Dendritic cell treated with granulocyte-macrophage colony-stimulating factor and Interleukin-4, amounts not matched to agents 40 ng/mL and 50 ng/mL, for 4 days (primary cell): ENCODE measurements around the gene TFDP2.

Source experiments
- H3K27ac Mint-ChIP-seq: one replicate; pipeline ENCODE4 v1.8.0; 2022; ENCODE audit warnings: mild to moderate bottlenecking, mixed read lengths
- H3K27me3 Mint-ChIP-seq: one replicate; pipeline ENCODE4 v1.8.0; 2022; ENCODE audit warnings: mild to moderate bottlenecking, mixed read lengths
- H3K36me3 Mint-ChIP-seq: one replicate; pipeline ENCODE4 v1.8.0; 2022; ENCODE audit warnings: low read depth, mixed read lengths
- H3K4me1 Mint-ChIP-seq: one replicate; pipeline ENCODE4 v1.8.0; 2022; ENCODE audit warnings: low read depth, mixed read lengths
- H3K4me3 Mint-ChIP-seq: one replicate; pipeline ENCODE4 v1.8.0; 2022; ENCODE audit warnings: mild to moderate bottlenecking, moderate library complexity, mixed read lengths
- H3K9me3 Mint-ChIP-seq: one replicate; pipeline ENCODE4 v1.8.0; 2022; ENCODE audit warnings: mixed read lengths
- intact Hi-C: fragments of 100-400 bp; cut with micrococcal nuclease; formaldehyde crosslinking; loops from one replicate; pipeline ENCODE4 v1.15.0; 2022

TFDP2 gene

DNA sequence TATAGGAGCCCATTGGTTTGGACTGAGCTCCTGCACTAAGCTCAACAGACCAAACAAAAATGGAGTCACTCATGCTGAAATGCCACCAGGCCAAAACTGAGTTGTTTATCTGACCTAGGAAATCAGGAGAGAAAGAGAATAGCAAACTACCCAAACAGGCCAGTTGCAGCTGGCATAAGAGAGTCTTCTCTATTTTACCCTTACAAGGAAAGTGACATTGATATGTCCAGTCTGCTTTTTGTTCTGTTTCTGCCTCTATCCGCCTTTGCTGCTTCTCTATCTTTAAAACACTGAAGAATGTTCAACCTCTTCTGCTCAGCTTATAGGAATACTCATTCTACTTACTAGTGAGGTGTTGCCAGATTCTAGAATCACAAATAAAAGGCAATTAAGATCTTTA lies 177.8 kb downstream of the TFDP2 start:
- Mint-ChIP-seq H3K36me3 (peaks cover 5% of the 10 kb centered on the region), H3K9me3 (no peaks in the 10 kb centered on the region), H3K4me1 (no peaks in the 10 kb centered on the region), H3K4me3 (no peak overlapping the region), H3K27ac (no peak overlapping the region), H3K27me3 (no peaks in the 10 kb centered on the region)
- intact Hi-C loops, result no loop called here

DNA sequence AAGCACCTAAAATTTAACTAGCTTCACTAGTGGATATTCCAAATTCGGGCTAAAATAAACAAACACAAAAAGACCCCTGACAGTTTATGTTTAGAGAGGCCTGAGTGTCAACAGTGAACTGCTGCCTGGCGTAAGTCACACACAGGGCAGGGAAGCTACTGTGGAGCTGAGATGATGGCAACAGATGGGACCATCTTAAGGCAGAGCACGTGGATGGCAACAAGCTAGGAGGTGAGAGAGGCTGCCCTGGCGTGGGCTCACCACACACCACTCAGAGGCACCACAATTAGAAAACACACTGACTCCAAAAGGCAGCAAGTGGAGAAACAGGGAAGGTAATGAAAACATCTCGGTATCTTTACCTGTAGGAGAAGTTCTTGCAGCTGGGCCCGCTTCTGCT lies 179.6 kb downstream of the TFDP2 start:
- H3K4me3 Mint-ChIP-seq, result no peak overlapping the region

DNA sequence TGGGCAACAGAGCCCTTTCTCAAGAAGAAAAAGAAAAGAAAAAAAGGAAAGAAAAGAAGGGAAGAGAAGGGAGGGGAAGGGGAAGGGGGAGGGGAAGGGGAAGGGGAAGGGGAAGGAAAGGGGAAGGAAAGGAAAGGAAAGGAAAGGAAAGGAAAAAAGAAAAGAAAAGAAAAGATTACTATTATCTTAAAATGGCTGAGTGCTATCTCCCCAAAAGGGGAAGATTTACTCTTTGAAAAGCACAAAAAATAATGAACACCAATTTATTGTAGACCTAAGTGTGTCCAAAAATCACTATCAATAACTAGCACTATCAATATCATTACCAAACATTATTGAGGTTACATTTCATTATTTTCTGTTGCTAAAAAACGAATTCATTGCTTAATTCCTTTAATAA lies 183.9 kb downstream of the TFDP2 start:
- Mint-ChIP-seq H3K4me3 (no peak overlapping the region), H3K9me3 (no peaks in the 10 kb centered on the region), H3K27ac (no peak overlapping the region), H3K36me3 (peaks cover 5% of the 10 kb centered on the region), H3K4me1 (no peaks in the 10 kb centered on the region), H3K27me3 (no peaks in the 10 kb centered on the region)
- intact Hi-C loops, result no loop called here

More for the DNA sequence above, 179.6 kb downstream of the TFDP2 start:
- Mint-ChIP-seq H3K27ac (no peak overlapping the region), H3K27me3 (no peaks in the 10 kb centered on the region), H3K4me1 (no peaks in the 10 kb centered on the region), H3K36me3 (peaks cover 5% of the 10 kb centered on the region), H3K9me3 (no peaks in the 10 kb centered on the region)
- intact Hi-C loops, result no loop called here

DNA sequence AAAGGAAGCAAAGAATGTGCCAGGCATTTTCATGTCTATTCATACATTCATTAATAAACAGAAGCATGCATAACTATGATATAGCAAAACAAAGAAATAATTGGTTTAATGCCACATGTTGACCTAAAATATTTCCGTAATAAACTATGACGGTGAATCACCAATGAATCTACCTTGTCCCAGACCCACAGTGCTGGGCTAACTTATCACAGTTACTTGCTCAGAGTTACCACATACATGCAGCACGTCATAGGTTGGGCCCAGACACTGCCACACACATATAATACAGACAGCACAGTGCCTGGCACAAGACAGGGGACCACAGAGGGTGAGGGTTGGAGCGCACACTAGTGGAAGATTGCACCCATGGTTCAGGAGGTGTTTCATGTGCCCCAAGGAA lies 186.0 kb downstream of the TFDP2 start:
- H3K4me3 Mint-ChIP-seq, result no peak overlapping the region
- H3K9me3 Mint-ChIP-seq, result no peaks in the 10 kb centered on the region
- H3K4me1 Mint-ChIP-seq, result no peaks in the 10 kb centered on the region
- intact Hi-C loops, result no loop called here
- no peaks in the 10 kb centered on the region for H3K27me3 Mint-ChIP-seq
- peaks cover 5% of the 10 kb centered on the region for H3K36me3 Mint-ChIP-seq
- no peak overlapping the region for H3K27ac Mint-ChIP-seq

GRCh38 chr3:141960731-141961130 lies 188.6 kb downstream of the TFDP2 start:
- Mint-ChIP-seq H3K36me3 (no peaks in the 10 kb centered on the region), H3K27ac (no peak overlapping the region), H3K27me3 (no peaks in the 10 kb centered on the region), H3K9me3 (no peaks in the 10 kb centered on the region), H3K4me1 (no peaks in the 10 kb centered on the region), H3K4me3 (no peak overlapping the region)
- intact Hi-C loops, result no loop called here

- no peak overlapping the region for H3K27ac Mint-ChIP-seq
These were observed 189.5 kb downstream of the TFDP2 start for GRCh38 chr3:141959589-141960554.

DNA sequence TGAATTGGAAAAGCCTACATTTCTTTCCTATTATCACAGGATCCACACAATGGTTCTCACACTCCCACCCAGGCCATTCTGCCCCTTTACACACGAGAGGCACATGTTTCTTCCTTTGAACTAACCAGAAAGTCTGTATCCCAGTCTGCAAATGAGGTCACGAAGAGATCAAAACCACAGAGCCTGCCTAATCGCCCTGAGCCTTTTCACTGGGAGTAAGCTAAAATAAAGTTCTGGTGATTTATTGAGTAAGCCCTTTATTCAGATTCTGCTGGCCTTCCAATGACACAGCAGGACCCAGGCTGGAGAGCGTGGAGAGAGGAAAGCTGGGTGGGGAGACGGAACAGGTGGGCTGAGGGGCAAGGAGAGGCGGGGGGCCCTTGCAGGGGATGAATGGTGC lies 194.2 kb downstream of the TFDP2 start:
- no peaks in the 10 kb centered on the region for H3K9me3 Mint-ChIP-seq
- no peaks in the 10 kb centered on the region for H3K36me3 Mint-ChIP-seq
- H3K27me3 Mint-ChIP-seq, result no peaks in the 10 kb centered on the region
- intact Hi-C loops, result no loop called here
- H3K4me3 Mint-ChIP-seq, result no peak overlapping the region
- no peak overlapping the region for H3K27ac Mint-ChIP-seq
- H3K4me1 Mint-ChIP-seq, result no peaks in the 10 kb centered on the region

More at GRCh38 chr3:141959589-141960554, 189.5 kb downstream of the TFDP2 start:
- Mint-ChIP-seq H3K9me3 (no peaks in the 10 kb centered on the region), H3K4me1 (no peaks in the 10 kb centered on the region), H3K4me3 (no peak overlapping the region), H3K36me3 (no peaks in the 10 kb centered on the region), H3K27me3 (no peaks in the 10 kb centered on the region)
- intact Hi-C loops, result no loop called here

DNA sequence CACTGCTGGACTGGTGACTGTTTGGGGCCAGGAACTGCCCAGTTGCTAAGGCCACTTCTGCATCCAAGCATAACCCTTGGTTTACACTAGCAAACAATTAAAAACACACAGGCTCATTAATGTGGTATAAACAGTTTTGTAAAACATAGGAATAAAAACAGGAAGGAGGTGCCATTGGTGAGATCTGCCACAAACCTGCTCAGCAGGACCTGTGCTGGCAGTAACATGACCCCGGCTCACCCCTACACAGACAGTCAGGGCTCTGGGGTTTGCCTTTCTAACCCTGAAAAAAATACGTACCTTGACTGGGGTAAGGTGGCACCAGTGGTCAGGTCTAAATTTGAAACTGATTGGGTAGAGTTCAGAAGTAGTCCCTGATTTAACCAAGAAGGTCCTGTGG lies 196.7 kb downstream of the TFDP2 start:
- Mint-ChIP-seq H3K4me3 (no peak overlapping the region), H3K4me1 (no peaks in the 10 kb centered on the region), H3K9me3 (no peaks in the 10 kb centered on the region), H3K27me3 (no peaks in the 10 kb centered on the region), H3K27ac (no peak overlapping the region), H3K36me3 (no peaks in the 10 kb centered on the region)
- intact Hi-C loops, result no loop called here

GRCh38 chr3:141950572-141951493 lies 198.5 kb downstream of the TFDP2 start:
- Mint-ChIP-seq H3K36me3 (no peaks in the 10 kb centered on the region), H3K4me3 (no peak overlapping the region), H3K9me3 (no peaks in the 10 kb centered on the region), H3K27me3 (no peaks in the 10 kb centered on the region), H3K4me1 (no peaks in the 10 kb centered on the region), H3K27ac (no peak overlapping the region)
- intact Hi-C loops, result no loop called here

DNA sequence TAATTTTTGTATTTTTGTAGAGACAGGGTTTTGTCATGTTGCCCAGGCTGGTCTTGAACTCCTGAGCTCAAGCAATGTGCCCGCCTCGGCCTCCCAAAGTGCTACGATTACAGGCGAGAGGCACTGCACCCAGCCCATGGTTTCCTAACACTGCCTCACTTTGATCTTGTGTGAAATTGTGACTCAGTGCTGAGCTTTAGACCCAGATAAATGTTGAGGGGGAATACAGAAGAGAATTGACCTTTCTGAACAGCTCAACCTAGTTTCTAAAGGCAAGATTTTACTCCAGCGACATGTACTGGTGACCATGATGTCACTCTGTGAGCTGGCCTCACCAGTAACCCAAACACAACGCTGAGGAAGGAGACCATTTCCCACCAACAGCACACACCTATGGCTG lies 199.4 kb downstream of the TFDP2 start:
- intact Hi-C loops, result no loop called here
- no peak overlapping the region for H3K4me3 Mint-ChIP-seq
- H3K4me1 Mint-ChIP-seq, result no peaks in the 10 kb centered on the region
- H3K27me3 Mint-ChIP-seq, result no peaks in the 10 kb centered on the region
- H3K9me3 Mint-ChIP-seq, result no peaks in the 10 kb centered on the region
- no peak overlapping the region for H3K27ac Mint-ChIP-seq
- no peaks in the 10 kb centered on the region for H3K36me3 Mint-ChIP-seq

- intact Hi-C loops, result no loop called here
- no peak overlapping the region for H3K27ac Mint-ChIP-seq
- H3K4me1 Mint-ChIP-seq, result no peaks in the 10 kb centered on the region
- no peaks in the 10 kb centered on the region for H3K9me3 Mint-ChIP-seq
- no peaks in the 10 kb centered on the region for H3K27me3 Mint-ChIP-seq
- H3K36me3 Mint-ChIP-seq, result no peaks in the 10 kb centered on the region
- H3K4me3 Mint-ChIP-seq, result no peak overlapping the region
These were observed 199.9 kb downstream of the TFDP2 start for GRCh38 chr3:141949399-141949798.

DNA sequence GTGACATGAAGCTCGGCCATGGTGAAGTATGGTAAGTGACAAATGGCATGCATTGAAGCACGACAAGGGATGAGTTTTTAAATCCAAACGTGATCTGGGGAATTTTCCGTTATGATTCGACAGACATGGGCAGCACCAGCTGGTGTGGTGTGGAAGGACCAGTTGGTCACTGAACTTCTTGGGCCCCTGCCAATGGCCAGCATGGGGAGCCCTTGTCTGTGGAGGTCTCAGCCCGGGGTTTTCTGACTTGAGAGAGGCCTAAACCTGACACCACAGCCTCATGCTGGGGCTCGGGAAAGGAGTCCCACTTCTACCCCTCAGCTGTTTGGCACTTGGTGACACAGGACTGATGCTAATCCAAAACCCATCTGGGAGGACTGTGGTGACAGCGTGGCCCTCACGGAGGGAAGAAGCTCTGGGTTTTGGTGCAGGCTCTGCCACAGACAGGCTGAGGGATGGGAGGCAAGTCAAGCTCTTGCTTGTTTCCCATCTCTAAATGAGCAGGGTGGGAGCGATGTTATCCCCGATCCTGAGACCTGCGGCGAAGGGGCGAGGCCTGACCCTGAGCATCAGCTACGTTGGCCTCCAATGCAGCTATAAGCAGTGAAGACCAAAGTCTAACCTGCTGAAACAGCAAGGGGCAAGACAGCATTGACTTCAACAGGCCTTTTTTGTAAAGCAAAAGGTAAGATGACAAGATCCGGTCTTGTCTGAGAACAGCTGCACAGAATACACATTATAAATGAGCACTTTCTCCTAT lies 203.4 kb downstream of the TFDP2 start:
- H3K36me3 Mint-ChIP-seq, result no peaks in the 10 kb centered on the region
- intact Hi-C loops, result no loop called here
- H3K9me3 Mint-ChIP-seq, result no peaks in the 10 kb centered on the region
- no peak overlapping the region for H3K4me3 Mint-ChIP-seq
- no peaks in the 10 kb centered on the region for H3K27me3 Mint-ChIP-seq
- no peak overlapping the region for H3K27ac Mint-ChIP-seq
- peaks cover 7% of the 10 kb centered on the region for H3K4me1 Mint-ChIP-seq

- no peaks in the 10 kb centered on the region for H3K9me3 Mint-ChIP-seq
- no peak overlapping the region for H3K27ac Mint-ChIP-seq
- no peaks in the 10 kb centered on the region for H3K27me3 Mint-ChIP-seq
- peaks cover 18% of the 10 kb centered on the region for H3K4me1 Mint-ChIP-seq
- no peaks in the 10 kb centered on the region for H3K36me3 Mint-ChIP-seq
- no peak overlapping the region for H3K4me3 Mint-ChIP-seq
- intact Hi-C loops, result no loop called here
These were observed 207.3 kb downstream of the TFDP2 start for GRCh38 chr3:141942006-141942405.
